DND-41 (cell line): ENCODE results near the gene ZNF14.
"Not testable (repeated sequence)": the region's sequence is repeated elsewhere in the genome, so short reads cannot be mapped to it uniquely, and the experiment has no call there.

Experiments
- ATAC-seq: fragments of 200-7000 bp; cut with Tn5 transposase; 3 replicates; pipeline ENCODE4 v1.9.1; 2021; ENCODE audit warnings: low read depth; ENCODE audit not compliant: insufficient read depth
- DNase-seq: peaks from one replicate; pipeline ENCODE4 v3.0.0-alpha.2; 2020
- H2AFZ ChIP-seq: 2 replicates; pipeline ENCODE4 v1.6.0; 2012; ENCODE audit warnings: low read depth, low read length
- H3K27ac ChIP-seq: 2 replicates; pipeline ENCODE4 v1.5.1; 2012; ENCODE audit warnings: low read length, inconsistent platforms
- H3K27me3 ChIP-seq: fragments of 200-600 bp; sonication (generic); 2 replicates; pipeline ENCODE4 v1.6.0; 2012; ENCODE audit warnings: low read length, mild to moderate bottlenecking, inconsistent platforms; ENCODE audit not compliant: insufficient read depth, poor library complexity
- H3K36me3 ChIP-seq: 2 replicates; pipeline ENCODE4 v1.5.1; 2012; ENCODE audit warnings: low read length, inconsistent platforms; ENCODE audit not compliant: insufficient read depth
- H3K4me1 ChIP-seq: 2 replicates; pipeline ENCODE4 v1.5.1; 2012; ENCODE audit warnings: mild to moderate bottlenecking, low read length; ENCODE audit not compliant: insufficient read depth
- H3K4me2 ChIP-seq: 2 replicates; pipeline ENCODE4 v1.6.0; 2012; ENCODE audit warnings: mild to moderate bottlenecking, moderate library complexity, low read length, inconsistent platforms; ENCODE audit not compliant: insufficient read depth
- H3K4me3 ChIP-seq, 2 experiments: fragments of 200-600 bp in 1 of 2; shearing (Covaris generic) in 1 of 2; 2 replicates each; pipeline ENCODE4 v1.5.1; 2012 to 2016; ENCODE audit warnings: inconsistent platforms in 2 of 2, low read length in 2 of 2, mild to moderate bottlenecking in 2 of 2, low read depth in 1 of 2, moderate library complexity in 1 of 2
- H3K79me2 ChIP-seq: 2 replicates; pipeline ENCODE4 v1.6.0; 2012; ENCODE audit warnings: low read length, inconsistent platforms; ENCODE audit not compliant: insufficient read depth
- H3K9ac ChIP-seq: 2 replicates; pipeline ENCODE4 v1.6.0; 2012; ENCODE audit warnings: low read depth, mild to moderate bottlenecking, inconsistent platforms, low read length, moderate library complexity
- H3K9me3 ChIP-seq: 2 replicates; pipeline ENCODE4 v1.5.1; 2012; ENCODE audit warnings: low read length, moderate library complexity, mild to moderate bottlenecking, inconsistent platforms; ENCODE audit not compliant: insufficient read depth, severe bottlenecking
- H4K20me1 ChIP-seq: 2 replicates; pipeline ENCODE4 v1.6.0; 2012; ENCODE audit warnings: low read length; ENCODE audit not compliant: insufficient read depth
- CTCF ChIP-seq: IDR thresholded peaks from 2 replicates; pipeline ENCODE4 v1.5.1; 2012; ENCODE audit warnings: borderline replicate concordance, low read length, moderate library complexity, mild to moderate bottlenecking; ENCODE audit not compliant: poor library complexity, severe bottlenecking; ENCODE audit errors: extremely low read depth
- EZH2 ChIP-seq: IDR thresholded peaks from 3 replicates; pipeline ENCODE4 v1.6.1; 2012; ENCODE audit warnings: borderline replicate concordance, low read depth, mild to moderate bottlenecking, moderate library complexity, low read length, inconsistent platforms; ENCODE audit not compliant: severe bottlenecking

The ZNF14 gene

GRCh38 chr19:19732579-19733501 lies at the start of gene ZNF14:
Gene ZNF14 (minus strand): TSS chr19:19733112. CDS start chr19:19732958, 154 bp downstream.
- peaks cover 51% of the 10 kb centered on the region for H3K79me2 ChIP-seq
- no peaks in the 10 kb centered on the region for H4K20me1 ChIP-seq
- peak within 1 kb of the TSS; percentile 87 for H3K4me2 ChIP-seq
- H3K36me3 ChIP-seq: peaks cover 38% of the 10 kb centered on the region
- H3K4me3 ChIP-seq: peak within 1 kb of the TSS; percentile 59 to 87
- H3K27ac ChIP-seq: peak within 1 kb of the TSS; percentile 87
- H3K9ac ChIP-seq: peak within 1 kb of the TSS; percentile 80
- peaks cover 21% of the 10 kb centered on the region for H3K4me1 ChIP-seq
- ATAC-seq: peak; percentile 99
- DNase-seq: peak; percentile 96
- H3K27me3 ChIP-seq: no peaks in the 10 kb centered on the region
- TF ChIP-seq CTCF (peak; percentile 36), EZH2 (no peak)
- peak within 1 kb of the TSS; percentile 90 for H2AFZ ChIP-seq
- H3K9me3 ChIP-seq: peaks cover 32% of the 10 kb centered on the region

GRCh38 chr19:19781791-19782190 lies 48.9 kb upstream of the ZNF14 start:
- peaks cover 80% of the 10 kb centered on the region for H3K79me2 ChIP-seq
- peaks cover 32% of the 10 kb centered on the region for H3K36me3 ChIP-seq
- H3K4me2 ChIP-seq, H2AFZ ChIP-seq, H3K4me3 ChIP-seq, H3K9ac ChIP-seq, ATAC-seq, H3K27me3 ChIP-seq, H3K9me3 ChIP-seq, H4K20me1 ChIP-seq, DNase-seq, H3K27ac ChIP-seq: not testable (repeated sequence)
- peaks cover 20% of the 10 kb centered on the region for H3K4me1 ChIP-seq

- peaks cover 11% of the 10 kb centered on the region for H3K36me3 ChIP-seq
- no peak overlapping the region for H2AFZ ChIP-seq
- peaks cover 71% of the 10 kb centered on the region for H3K79me2 ChIP-seq
- no peak for ATAC-seq
- H3K27me3 ChIP-seq: no peaks in the 10 kb centered on the region
- peak overlapping the region; percentile 20; the same call in 1 of the 2 replicates for H3K27ac ChIP-seq
- no peak for DNase-seq
- H3K9ac ChIP-seq: no peak overlapping the region
- H3K4me2 ChIP-seq: peak overlapping the region; percentile 91; the same call in 1 of the 2 replicates
- H3K9me3 ChIP-seq: no peaks in the 10 kb centered on the region
- no peak overlapping the region; a peak in 1 of 4 replicates for H3K4me3 ChIP-seq
- peaks cover 42% of the 10 kb centered on the region for H3K4me1 ChIP-seq
- no peak for TF ChIP-seq EZH2
- TF ChIP-seq CTCF: no peak
- H4K20me1 ChIP-seq: no peaks in the 10 kb centered on the region
These were observed 45.8 kb upstream of the ZNF14 start for GRCh38 chr19:19778666-19779065.

GRCh38 chr19:19777692-19778091 lies 44.8 kb upstream of the ZNF14 start:
- Histone ChIP-seq H3K4me1 (peaks cover 42% of the 10 kb centered on the region), H3K9ac (peak overlapping the region; percentile 64)

More at GRCh38 chr19:19777692-19778091, 44.8 kb upstream of the ZNF14 start:
- Histone ChIP-seq H3K4me2 (peak overlapping the region; percentile 91), H3K27ac (peak overlapping the region; percentile 83; the same call in 1 of the 2 replicates), H2AFZ (no peak overlapping the region), H3K27me3 (no peaks in the 10 kb centered on the region), H4K20me1 (no peaks in the 10 kb centered on the region), H3K9me3 (no peaks in the 10 kb centered on the region), H3K79me2 (peaks cover 67% of the 10 kb centered on the region), H3K36me3 (peaks cover 11% of the 10 kb centered on the region), H3K4me3 (peak overlapping the region in 1 of 2 experiments; percentile 85; a peak in 3 of 4 replicates)
- TF ChIP-seq CTCF: peak; percentile 35
- no peak for TF ChIP-seq EZH2
- no peak for ATAC-seq
- DNase-seq: no peak
